PC-9 (cell line): ENCODE measurements around the gene PCNX3. TPM values are rescaled to one million over a fixed set of nuclear protein-coding genes. Genes with fewer than 3 reads are reported as not detected.

ENCODE experiments used
- BruUV-seq: library from RNA; stranded (reverse); fragments of 400-500 nt; replicated peaks from 2 replicates; lab custom pipeline; 2021; lab: Mats Ljungman, UMichigan
- CTCF ChIA-PET: fragments of 300-600 bp; sonication (Branson Sonifier 250); formaldehyde crosslinking; loops from one replicate; lab custom pipeline; 2022; ENCODE audit warnings: antibody characterized with exemption; lab: Charles Lee
- POLR2A ChIA-PET: fragments of 300-600 bp; sonication (Branson Sonifier 250); formaldehyde crosslinking; loops from one replicate; lab custom pipeline; 2022; ENCODE audit warnings: antibody characterized with exemption; ENCODE audit not compliant: unreplicated experiment; lab: Charles Lee
- DNase-seq, 2 experiments: peaks; one replicate each; pipeline versions ENCODE4 v3.0.0 to v3.0.0-alpha.2; 2015 to 2022; ENCODE audit warnings: mixed read lengths in 1 of 2
- H2AFZ ChIP-seq: fragments of 200-600 bp; sonication (generic); 2 replicates; pipeline ENCODE4 v1.8.1; 2017; ENCODE audit warnings: antibody characterized with exemption
- H3F3A ChIP-seq: fragments of 200-600 bp; sonication (generic); 2 replicates; pipeline ENCODE4 v1.8.1; 2017; ENCODE audit warnings: antibody characterized with exemption, mild to moderate bottlenecking, low read depth; ENCODE audit not compliant: insufficient read depth
- H3K27ac ChIP-seq: fragments of 200-600 bp; sonication (generic); 2 replicates; pipeline ENCODE4 v1.6.1; 2016; ENCODE audit warnings: mixed run types
- H3K27me3 ChIP-seq: fragments of 200-600 bp; sonication (generic); 2 replicates; pipeline ENCODE4 v1.6.1; 2016; ENCODE audit warnings: low read depth, mixed run types; ENCODE audit not compliant: insufficient read depth
- H3K36me3 ChIP-seq: fragments of 200-600 bp; sonication (generic); 2 replicates; pipeline ENCODE4 v1.6.1; 2016; ENCODE audit warnings: low read depth, mixed run types
- H3K4me1 ChIP-seq: fragments of 200-600 bp; sonication (generic); replicated peaks from 2 replicates; pipeline ENCODE4 v1.6.1; 2016; ENCODE audit warnings: mixed run types; ENCODE audit not compliant: insufficient read depth
- H3K4me2 ChIP-seq: fragments of 200-600 bp; sonication (generic); 2 replicates; pipeline ENCODE4 v1.6.1; 2017; ENCODE audit warnings: mixed run types
- H3K4me3 ChIP-seq: fragments of 200-600 bp; sonication (generic); 2 replicates; pipeline ENCODE4 v1.6.1; 2016; ENCODE audit warnings: mixed run types
- H3K79me2 ChIP-seq: fragments of 200-600 bp; sonication (generic); 2 replicates; pipeline ENCODE4 v1.6.1; 2017; ENCODE audit warnings: low read depth, mixed run types
- H3K9me2 ChIP-seq: fragments of 200-600 bp; sonication (generic); 2 replicates; pipeline ENCODE4 v1.8.1; 2017; ENCODE audit warnings: mild to moderate bottlenecking; ENCODE audit not compliant: insufficient read depth
- H3K9me3 ChIP-seq: fragments of 200-600 bp; sonication (generic); 2 replicates; pipeline ENCODE4 v1.8.1; 2016; ENCODE audit warnings: low read depth; ENCODE audit not compliant: insufficient read depth
- H4K20me1 ChIP-seq: fragments of 200-600 bp; sonication (generic); 2 replicates; pipeline ENCODE4 v1.8.1; 2017; ENCODE audit not compliant: insufficient read depth
- EZH2 ChIP-seq: fragments of 200-600 bp; sonication (generic); IDR thresholded peaks from 2 replicates; pipeline ENCODE4 v1.8.0; 2017; ENCODE audit warnings: antibody characterized with exemption, low read depth
- intact Hi-C: fragments of 100-400 bp; cut with micrococcal nuclease; formaldehyde crosslinking; loops from one replicate; pipeline ENCODE4 v1.10.0; 2022; ENCODE audit not compliant: unreplicated experiment
- total RNA-seq: library from RNA; stranded (reverse); gene quantifications from 2 replicates; pipeline ENCODE4 v1.2.3, GENCODE V29; 2021
- TF ChIP-seq, protein P1 (sequence below): fragments of 200-600 bp; sonication (generic); conservative IDR thresholded peaks from 2 replicates; pipeline ENCODE4 v1.6.1; 2017; ENCODE audit warnings: mixed run types, antibody characterized with exemption, mild to moderate bottlenecking, moderate library complexity

Gene PCNX3
- total RNA-seq, 1 experiment from 2014 or later = 76.9 TPM

DNA sequence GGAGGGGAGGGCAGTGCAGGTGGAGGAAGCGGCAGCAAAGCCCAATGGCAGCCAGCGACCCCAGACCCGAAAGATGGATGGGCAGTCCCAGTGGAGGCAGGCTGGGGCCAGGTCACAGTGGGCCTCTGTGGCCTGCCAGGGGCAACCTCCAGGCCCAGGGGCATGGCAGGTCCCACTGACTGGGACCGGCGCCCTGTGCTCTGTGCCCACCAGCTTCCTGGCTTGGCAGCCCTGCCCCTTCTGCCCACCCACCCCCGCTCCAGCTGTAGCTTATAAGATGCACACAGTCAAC is 15.7 kb upstream of the PCNX3 start:
- no peak overlapping the region for H3K4me3 ChIP-seq
- TF ChIP-seq, protein P1, sequence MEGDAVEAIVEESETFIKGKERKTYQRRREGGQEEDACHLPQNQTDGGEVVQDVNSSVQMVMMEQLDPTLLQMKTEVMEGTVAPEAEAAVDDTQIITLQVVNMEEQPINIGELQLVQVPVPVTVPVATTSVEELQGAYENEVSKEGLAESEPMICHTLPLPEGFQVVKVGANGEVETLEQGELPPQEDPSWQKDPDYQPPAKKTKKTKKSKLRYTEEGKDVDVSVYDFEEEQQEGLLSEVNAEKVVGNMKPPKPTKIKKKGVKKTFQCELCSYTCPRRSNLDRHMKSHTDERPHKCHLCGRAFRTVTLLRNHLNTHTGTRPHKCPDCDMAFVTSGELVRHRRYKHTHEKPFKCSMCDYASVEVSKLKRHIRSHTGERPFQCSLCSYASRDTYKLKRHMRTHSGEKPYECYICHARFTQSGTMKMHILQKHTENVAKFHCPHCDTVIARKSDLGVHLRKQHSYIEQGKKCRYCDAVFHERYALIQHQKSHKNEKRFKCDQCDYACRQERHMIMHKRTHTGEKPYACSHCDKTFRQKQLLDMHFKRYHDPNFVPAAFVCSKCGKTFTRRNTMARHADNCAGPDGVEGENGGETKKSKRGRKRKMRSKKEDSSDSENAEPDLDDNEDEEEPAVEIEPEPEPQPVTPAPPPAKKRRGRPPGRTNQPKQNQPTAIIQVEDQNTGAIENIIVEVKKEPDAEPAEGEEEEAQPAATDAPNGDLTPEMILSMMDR = no peak
- TF ChIP-seq EZH2 = no peak
- H3K4me1 ChIP-seq = 0 out of 2 replicates have a peak, but pooled peaks cover 7% of the 10 kb centered on the region
- no peak overlapping the region for H2AFZ ChIP-seq
- H3K9me2 ChIP-seq = no peaks in the 10 kb centered on the region
- no peak overlapping the region for H3K27ac ChIP-seq
- no peaks in the 10 kb centered on the region for H3K9me3 ChIP-seq
- H4K20me1 ChIP-seq = no peaks in the 10 kb centered on the region
- DNase-seq = no peak
- H3K36me3 ChIP-seq = no peaks in the 10 kb centered on the region
- CTCF ChIA-PET = no interaction called here
- POLR2A ChIA-PET = no interaction called here
- intact Hi-C loops = no loop called here
- BruUV-seq = no TSS peak
- no peaks in the 10 kb centered on the region for H3K27me3 ChIP-seq
- H3K79me2 ChIP-seq = no peaks in the 10 kb centered on the region
- no peak overlapping the region for H3K4me2 ChIP-seq
- peaks cover 17% of the 10 kb centered on the region for H3F3A ChIP-seq

DNA sequence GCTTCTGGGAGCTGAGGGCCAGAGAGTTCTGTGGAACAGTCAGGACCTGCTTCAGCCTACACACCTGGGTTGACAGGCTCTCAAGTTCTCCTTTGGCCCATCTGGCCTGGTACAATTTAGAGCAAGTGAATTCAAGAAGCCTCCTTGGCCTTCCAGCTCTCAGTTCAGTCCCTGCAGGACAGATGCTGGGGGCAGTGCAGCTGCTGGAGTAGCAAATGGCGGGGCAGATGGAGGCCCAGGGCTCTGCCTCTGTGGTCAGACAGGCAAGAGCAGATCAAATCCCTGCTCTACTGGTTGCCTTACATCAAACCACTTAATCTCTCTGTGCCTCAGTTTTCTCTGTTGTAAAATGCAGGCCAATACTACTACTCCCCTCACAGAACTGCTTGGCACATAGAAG is 11.3 kb upstream of the PCNX3 start:
- H3K4me1 ChIP-seq = no peaks in the 10 kb centered on the region
- H3K9me3 ChIP-seq = no peaks in the 10 kb centered on the region
- ChIA-PET CTCF (interaction anchor here (0.6 kb wide), 1 partner anchor 43 kb away, joined by 3 read pairs; no protein-coding TSS in a partner anchor), POLR2A (interaction anchor here (0.6 kb wide), 1 partner anchor 25 kb away, joined by 12 read pairs; no protein-coding TSS in a partner anchor)
- no peak for DNase-seq
- H2AFZ ChIP-seq = no peak overlapping the region
- H3K9me2 ChIP-seq = no peaks in the 10 kb centered on the region
- H4K20me1 ChIP-seq = peaks cover 1% of the 10 kb centered on the region; the same call in 1 of the 2 replicates
- H3F3A ChIP-seq = peaks cover 8% of the 10 kb centered on the region; the same call in 1 of the 2 replicates
- no peaks in the 10 kb centered on the region for H3K36me3 ChIP-seq
- no TSS peak for BruUV-seq
- no peak overlapping the region for H3K27ac ChIP-seq
- no peak overlapping the region for H3K4me3 ChIP-seq
- TF ChIP-seq, protein P1 = no peak
- TF ChIP-seq EZH2 = no peak
- no peaks in the 10 kb centered on the region for H3K79me2 ChIP-seq
- intact Hi-C loops = no loop called here
- no peak overlapping the region for H3K4me2 ChIP-seq
- no peaks in the 10 kb centered on the region for H3K27me3 ChIP-seq

DNA sequence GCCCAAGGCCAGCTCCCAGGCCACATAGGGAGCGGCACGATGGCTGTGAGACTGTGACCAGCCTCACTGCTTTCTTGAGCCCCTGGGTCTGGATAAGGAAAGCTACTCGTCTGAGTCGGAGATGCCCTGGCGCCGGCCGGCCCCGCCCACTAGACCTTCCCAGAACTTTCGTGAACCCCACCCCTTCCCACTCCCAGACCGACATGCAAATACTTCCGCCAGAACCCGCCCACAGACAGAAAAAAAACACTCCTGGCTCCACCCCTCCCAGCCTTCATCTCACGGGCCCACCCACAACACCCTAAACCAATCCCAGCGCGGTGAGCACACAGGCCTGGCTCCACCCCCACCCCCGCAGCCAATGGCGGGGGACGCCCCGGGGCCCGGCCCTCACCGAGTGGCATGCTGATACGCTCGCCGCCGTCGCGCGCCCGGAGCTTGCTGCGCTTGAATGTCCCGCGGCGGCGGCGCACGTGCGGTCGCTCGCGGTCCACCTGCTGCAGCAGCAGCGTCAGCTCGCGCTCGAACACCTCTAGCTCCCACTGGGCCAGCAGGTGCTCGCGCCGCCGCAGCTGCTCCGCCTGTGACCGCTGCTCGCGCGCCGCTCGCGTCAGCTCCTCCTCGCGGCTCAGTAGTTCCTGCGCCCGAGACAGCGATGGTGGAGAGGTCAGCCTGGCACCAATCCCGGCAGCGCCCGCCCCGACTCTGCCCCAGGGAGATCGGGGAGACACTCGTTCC is 8.5 kb upstream of the PCNX3 start:
- CTCF ChIA-PET = no interaction called here
- DNase-seq = no peak
- Histone ChIP-seq H3K27ac (no peak overlapping the region), H3K9me3 (no peaks in the 10 kb centered on the region), H3K4me3 (no peak overlapping the region), H3F3A (peaks cover 10% of the 10 kb centered on the region; the same call in 1 of the 2 replicates), H3K9me2 (no peaks in the 10 kb centered on the region), H3K36me3 (no peaks in the 10 kb centered on the region), H3K27me3 (no peaks in the 10 kb centered on the region), H3K4me2 (no peak overlapping the region), H4K20me1 (peaks cover 8% of the 10 kb centered on the region; the same call in 1 of the 2 replicates), H2AFZ (no peak overlapping the region), H3K79me2 (peaks cover 16% of the 10 kb centered on the region), H3K4me1 (peaks cover 2% of the 10 kb centered on the region; the same call in 1 of the 2 replicates)
- no TSS peak for BruUV-seq
- TF ChIP-seq, protein P1 = no peak
- no peak for TF ChIP-seq EZH2
- POLR2A ChIA-PET = interaction anchor here (0.7 kb wide), 1 partner anchor 305 kb away, joined by 3 read pairs; no protein-coding TSS in a partner anchor
- intact Hi-C loops = no loop called here
